ENCODE results near the gene SRSF10.

GRCh38 chr1:23957096-23957495 is 23.0 kb downstream of the SRSF10 start:
- TF ChIP-seq CTCF (IDR thresholded peaks at IDR 0.05; ENCODE audit: insufficient read depth, low read length), result no peak
- TF ChIP-seq POLR2AphosphoS5 (IDR thresholded peaks at IDR 0.05; ENCODE audit: low read depth), result no peak
